ENCODE measurements around the gene SAMD4A.
"Not testable (repeated sequence)": the region's sequence is repeated elsewhere in the genome, so short reads cannot be mapped to it uniquely, and the experiment has no call there.

SAMD4A gene

GRCh38 chr14:54738009-54738408 lies 171.1 kb downstream of the SAMD4A start:
- no peaks in the 10 kb centered on the region for H3K36me3 ChIP-seq (ENCODE audit: control insufficient read depth, insufficient read depth, low read length)
- H3K9ac ChIP-seq (ENCODE audit: low read length) = no peak overlapping the region
- H3K4me1 ChIP-seq (ENCODE audit: control insufficient read depth, insufficient read depth, low read length) = no peaks in the 10 kb centered on the region
- no peaks in the 10 kb centered on the region for H3K27me3 ChIP-seq (ENCODE audit: control insufficient read depth, insufficient read depth, low read length)
- H3K4me3 ChIP-seq (ENCODE audit: low read length) = no peak overlapping the region
- no peaks in the 10 kb centered on the region for H3K9me3 ChIP-seq (ENCODE audit: control insufficient read depth, low read length)

DNA sequence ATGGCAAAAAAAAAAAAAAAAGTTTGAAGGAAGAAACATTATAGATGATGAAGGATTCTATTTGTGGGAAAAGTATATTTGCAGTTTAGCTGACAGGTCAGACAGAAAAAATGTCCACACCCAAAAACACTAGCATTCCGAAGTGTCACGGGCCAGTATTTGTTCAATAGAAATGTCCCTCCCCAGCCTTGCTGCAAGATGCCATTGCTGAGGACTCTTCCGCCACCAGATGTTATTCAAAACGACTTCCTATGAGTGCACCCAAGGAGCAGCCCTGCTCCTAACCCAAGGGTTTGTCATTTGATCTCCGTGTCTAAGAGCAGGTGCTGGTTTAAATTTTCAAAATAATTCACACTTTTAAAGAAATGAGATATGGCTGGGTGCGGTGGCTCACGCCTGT lies 172.6 kb downstream of the SAMD4A start:
- Histone ChIP-seq H3K36me3 (ENCODE audit: control insufficient read depth, insufficient read depth, low read length) (no peaks in the 10 kb centered on the region), H3K4me3 (ENCODE audit: low read length) (no peak overlapping the region), H3K4me1 (ENCODE audit: control insufficient read depth, insufficient read depth, low read length) (no peaks in the 10 kb centered on the region)

DNA sequence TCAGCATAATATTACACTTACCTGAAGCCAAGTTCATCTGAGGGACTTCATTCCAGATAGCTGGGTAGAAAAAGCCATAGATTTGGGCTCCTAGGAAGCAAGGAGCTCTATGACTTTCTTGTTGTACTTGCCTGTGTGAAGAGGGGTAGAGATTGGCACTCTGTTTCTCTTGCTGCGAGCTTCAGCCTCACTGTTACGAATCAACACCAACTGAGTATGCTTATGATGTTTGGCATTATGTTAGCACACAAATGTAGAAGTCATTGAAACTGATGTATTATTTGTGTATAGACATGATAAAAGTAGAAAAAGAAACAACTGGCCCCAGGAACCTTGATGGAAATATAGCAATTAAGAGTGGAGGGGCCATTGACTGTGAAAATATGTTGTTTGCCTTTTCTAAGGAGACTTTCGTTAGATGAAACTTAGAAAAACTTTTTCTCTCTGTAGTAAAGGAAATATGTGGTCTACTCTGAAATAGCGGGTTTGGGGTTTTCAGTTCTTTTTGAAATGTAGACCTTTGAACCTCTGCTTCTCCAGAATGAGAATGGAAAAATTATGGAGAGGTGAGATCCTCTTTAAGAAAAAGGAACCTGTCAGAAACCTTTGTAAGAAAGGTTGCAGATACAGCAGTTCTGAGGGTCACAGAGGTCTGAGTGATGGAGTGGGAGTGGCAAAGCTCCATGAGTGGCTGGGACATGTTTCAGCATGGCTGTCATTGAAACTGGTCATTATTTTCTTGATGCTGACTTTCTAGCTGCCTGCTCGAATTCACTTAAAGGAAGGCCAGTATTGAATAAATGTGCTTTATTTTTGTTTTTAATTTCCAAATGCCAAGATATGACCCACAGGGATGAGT lies 175.8 kb downstream of the SAMD4A start:
- H3K36me3 ChIP-seq (ENCODE audit: control insufficient read depth, insufficient read depth, low read length) = no peaks in the 10 kb centered on the region
- no peaks in the 10 kb centered on the region for H3K4me1 ChIP-seq (ENCODE audit: control insufficient read depth, insufficient read depth, low read length)
- no peaks in the 10 kb centered on the region for H3K27me3 ChIP-seq (ENCODE audit: control insufficient read depth, insufficient read depth, low read length)
- no peaks in the 10 kb centered on the region for H3K9me3 ChIP-seq (ENCODE audit: control insufficient read depth, low read length)
- no peak overlapping the region for H3K4me3 ChIP-seq (ENCODE audit: low read length)
- H3K9ac ChIP-seq (ENCODE audit: low read length) = no peak overlapping the region

More for the DNA sequence above, 172.6 kb downstream of the SAMD4A start:
- Histone ChIP-seq H3K27me3 (ENCODE audit: control insufficient read depth, insufficient read depth, low read length) (no peaks in the 10 kb centered on the region), H3K9ac (ENCODE audit: low read length) (no peak overlapping the region), H3K9me3 (ENCODE audit: control insufficient read depth, low read length) (no peaks in the 10 kb centered on the region)

DNA sequence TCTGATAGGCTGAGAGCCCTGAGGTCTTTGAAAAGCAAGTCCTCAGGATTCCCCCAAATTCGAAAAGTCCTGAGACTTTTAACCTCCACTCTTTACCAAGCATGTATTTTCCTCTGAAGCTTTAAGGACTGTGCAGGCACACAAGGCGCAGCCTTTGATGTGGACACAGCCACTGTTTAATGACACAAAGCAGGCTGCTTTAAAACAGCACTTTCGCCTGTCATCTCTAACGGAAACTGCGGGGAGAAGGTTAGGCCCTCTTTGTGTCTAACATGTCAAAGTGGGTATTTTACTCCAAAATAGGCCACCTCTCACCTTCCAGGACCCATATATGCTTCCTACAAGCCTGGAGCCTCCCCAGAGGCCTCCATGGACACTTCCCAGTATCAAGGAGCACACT lies 176.5 kb downstream of the SAMD4A start:
- no peak overlapping the region for H3K4me3 ChIP-seq (ENCODE audit: low read length)
- no peaks in the 10 kb centered on the region for H3K27me3 ChIP-seq (ENCODE audit: control insufficient read depth, insufficient read depth, low read length)
- no peak overlapping the region for H3K9ac ChIP-seq (ENCODE audit: low read length)
- no peaks in the 10 kb centered on the region for H3K9me3 ChIP-seq (ENCODE audit: control insufficient read depth, low read length)
- H3K36me3 ChIP-seq (ENCODE audit: control insufficient read depth, insufficient read depth, low read length) = no peaks in the 10 kb centered on the region
- H3K4me1 ChIP-seq (ENCODE audit: control insufficient read depth, insufficient read depth, low read length) = no peaks in the 10 kb centered on the region

- Histone ChIP-seq H3K27me3 (ENCODE audit: control insufficient read depth, insufficient read depth, low read length) (no peaks in the 10 kb centered on the region), H3K4me1 (ENCODE audit: control insufficient read depth, insufficient read depth, low read length) (no peaks in the 10 kb centered on the region), H3K9me3 (ENCODE audit: control insufficient read depth, low read length) (no peaks in the 10 kb centered on the region), H3K9ac (ENCODE audit: low read length) (no peak overlapping the region), H3K4me3 (ENCODE audit: low read length) (no peak overlapping the region), H3K36me3 (ENCODE audit: control insufficient read depth, insufficient read depth, low read length) (no peaks in the 10 kb centered on the region)
Observed at GRCh38 chr14:54746019-54746418, 179.1 kb downstream of the SAMD4A start.

- H3K36me3 ChIP-seq (ENCODE audit: control insufficient read depth, insufficient read depth, low read length) = no peaks in the 10 kb centered on the region
- H3K4me3 ChIP-seq (ENCODE audit: low read length) = no peak overlapping the region
- no peaks in the 10 kb centered on the region for H3K4me1 ChIP-seq (ENCODE audit: control insufficient read depth, insufficient read depth, low read length)
Observed at GRCh38 chr14:54747616-54748015, 180.7 kb downstream of the SAMD4A start.

DNA sequence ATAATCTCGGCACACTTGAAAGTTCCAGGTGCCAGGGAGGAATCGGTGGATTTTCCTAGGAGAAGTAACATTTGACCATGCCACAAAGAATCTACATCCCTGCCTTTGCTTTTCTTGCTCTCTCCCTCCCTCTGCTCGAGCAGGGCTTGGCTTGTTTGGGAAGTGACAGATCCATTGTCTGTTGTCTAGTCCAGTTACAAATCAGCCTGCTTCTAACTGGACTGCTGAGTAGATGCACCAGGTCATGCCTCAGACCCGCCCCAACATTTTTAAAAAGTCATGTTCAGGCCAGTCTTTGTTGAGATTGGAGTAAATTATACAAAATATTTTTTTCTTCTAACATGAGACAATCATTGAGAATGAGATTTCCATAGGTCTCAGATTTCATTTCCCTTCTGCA lies 182.3 kb downstream of the SAMD4A start:
- Histone ChIP-seq H3K9ac (ENCODE audit: low read length) (no peak overlapping the region), H3K4me3 (ENCODE audit: low read length) (no peak overlapping the region), H3K9me3 (ENCODE audit: control insufficient read depth, low read length) (no peaks in the 10 kb centered on the region), H3K4me1 (ENCODE audit: control insufficient read depth, insufficient read depth, low read length) (no peaks in the 10 kb centered on the region), H3K27me3 (ENCODE audit: control insufficient read depth, insufficient read depth, low read length) (no peaks in the 10 kb centered on the region), H3K36me3 (ENCODE audit: control insufficient read depth, insufficient read depth, low read length) (no peaks in the 10 kb centered on the region)

More at GRCh38 chr14:54747616-54748015, 180.7 kb downstream of the SAMD4A start:
- Histone ChIP-seq H3K9ac (ENCODE audit: low read length) (no peak overlapping the region), H3K27me3 (ENCODE audit: control insufficient read depth, insufficient read depth, low read length) (no peaks in the 10 kb centered on the region), H3K9me3 (ENCODE audit: control insufficient read depth, low read length) (no peaks in the 10 kb centered on the region)

DNA sequence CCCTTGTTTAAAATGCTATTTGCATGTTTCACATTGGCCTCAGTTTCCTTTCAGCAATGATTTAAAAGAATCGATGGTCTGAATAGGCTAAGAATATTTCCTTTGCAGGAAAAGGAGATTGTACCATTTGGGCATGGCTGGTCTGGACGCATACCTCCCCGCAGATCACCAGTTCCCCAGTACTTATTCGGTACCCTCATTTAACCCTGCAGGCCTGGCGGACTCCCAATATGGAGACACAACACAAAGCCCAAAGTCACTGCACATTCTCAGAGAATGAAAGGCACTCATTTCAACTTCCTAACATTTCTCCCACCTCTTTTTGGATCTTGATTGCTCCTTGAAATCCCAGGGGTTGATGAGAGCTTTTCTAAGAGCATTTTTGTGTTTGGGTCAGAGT lies 182.8 kb downstream of the SAMD4A start:
- H3K4me1 ChIP-seq (ENCODE audit: control insufficient read depth, insufficient read depth, low read length) = no peaks in the 10 kb centered on the region
- H3K9ac ChIP-seq (ENCODE audit: low read length) = no peak overlapping the region
- no peaks in the 10 kb centered on the region for H3K27me3 ChIP-seq (ENCODE audit: control insufficient read depth, insufficient read depth, low read length)
- H3K9me3 ChIP-seq (ENCODE audit: control insufficient read depth, low read length) = no peaks in the 10 kb centered on the region
- no peak overlapping the region for H3K4me3 ChIP-seq (ENCODE audit: low read length)
- no peaks in the 10 kb centered on the region for H3K36me3 ChIP-seq (ENCODE audit: control insufficient read depth, insufficient read depth, low read length)

GRCh38 chr14:54752611-54753010 lies 185.7 kb downstream of the SAMD4A start:
- not testable (repeated sequence) for H3K9ac ChIP-seq (ENCODE audit: low read length); H3K27me3 ChIP-seq (ENCODE audit: control insufficient read depth, insufficient read depth, low read length); H3K4me3 ChIP-seq (ENCODE audit: low read length); H3K36me3 ChIP-seq (ENCODE audit: control insufficient read depth, insufficient read depth, low read length); H3K4me1 ChIP-seq (ENCODE audit: control insufficient read depth, insufficient read depth, low read length); H3K9me3 ChIP-seq (ENCODE audit: control insufficient read depth, low read length)

GRCh38 chr14:54753396-54753795 lies 186.5 kb downstream of the SAMD4A start:
- H3K27me3 ChIP-seq (ENCODE audit: control insufficient read depth, insufficient read depth, low read length); H3K4me1 ChIP-seq (ENCODE audit: control insufficient read depth, insufficient read depth, low read length); H3K36me3 ChIP-seq (ENCODE audit: control insufficient read depth, insufficient read depth, low read length); H3K9me3 ChIP-seq (ENCODE audit: control insufficient read depth, low read length); H3K4me3 ChIP-seq (ENCODE audit: low read length); H3K9ac ChIP-seq (ENCODE audit: low read length): not testable (repeated sequence)

DNA sequence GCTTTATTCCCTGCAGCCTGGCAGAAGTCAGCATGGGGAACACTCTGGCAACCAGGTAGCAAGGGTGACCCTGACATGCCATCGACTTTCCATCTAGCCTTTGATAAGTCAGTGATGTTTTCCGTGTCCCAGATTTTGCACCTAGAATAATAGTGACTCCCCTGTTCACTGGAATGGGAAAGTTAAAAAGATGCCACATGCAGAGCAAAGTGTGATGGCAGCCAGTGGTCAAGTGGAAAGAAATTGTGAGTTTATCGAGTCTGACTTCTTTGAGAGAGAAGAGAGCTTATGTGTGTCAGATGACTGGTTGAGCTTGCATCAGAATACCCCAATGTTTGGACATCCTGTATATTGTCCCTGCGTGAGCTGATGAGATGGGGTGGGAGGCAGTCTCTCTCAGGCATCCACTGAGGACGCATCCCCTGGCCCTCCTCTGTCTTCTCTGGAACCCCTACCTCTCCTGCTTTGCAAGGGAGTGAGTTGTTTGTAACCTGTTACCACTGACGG lies 187.2 kb downstream of the SAMD4A start:
- no peak overlapping the region for H3K9ac ChIP-seq (ENCODE audit: low read length)
- H3K9me3 ChIP-seq (ENCODE audit: control insufficient read depth, low read length) = no peaks in the 10 kb centered on the region
- no peak overlapping the region for H3K4me3 ChIP-seq (ENCODE audit: low read length)
- H3K27me3 ChIP-seq (ENCODE audit: control insufficient read depth, insufficient read depth, low read length) = no peaks in the 10 kb centered on the region
- H3K36me3 ChIP-seq (ENCODE audit: control insufficient read depth, insufficient read depth, low read length) = no peaks in the 10 kb centered on the region
- H3K4me1 ChIP-seq (ENCODE audit: control insufficient read depth, insufficient read depth, low read length) = no peaks in the 10 kb centered on the region

DNA sequence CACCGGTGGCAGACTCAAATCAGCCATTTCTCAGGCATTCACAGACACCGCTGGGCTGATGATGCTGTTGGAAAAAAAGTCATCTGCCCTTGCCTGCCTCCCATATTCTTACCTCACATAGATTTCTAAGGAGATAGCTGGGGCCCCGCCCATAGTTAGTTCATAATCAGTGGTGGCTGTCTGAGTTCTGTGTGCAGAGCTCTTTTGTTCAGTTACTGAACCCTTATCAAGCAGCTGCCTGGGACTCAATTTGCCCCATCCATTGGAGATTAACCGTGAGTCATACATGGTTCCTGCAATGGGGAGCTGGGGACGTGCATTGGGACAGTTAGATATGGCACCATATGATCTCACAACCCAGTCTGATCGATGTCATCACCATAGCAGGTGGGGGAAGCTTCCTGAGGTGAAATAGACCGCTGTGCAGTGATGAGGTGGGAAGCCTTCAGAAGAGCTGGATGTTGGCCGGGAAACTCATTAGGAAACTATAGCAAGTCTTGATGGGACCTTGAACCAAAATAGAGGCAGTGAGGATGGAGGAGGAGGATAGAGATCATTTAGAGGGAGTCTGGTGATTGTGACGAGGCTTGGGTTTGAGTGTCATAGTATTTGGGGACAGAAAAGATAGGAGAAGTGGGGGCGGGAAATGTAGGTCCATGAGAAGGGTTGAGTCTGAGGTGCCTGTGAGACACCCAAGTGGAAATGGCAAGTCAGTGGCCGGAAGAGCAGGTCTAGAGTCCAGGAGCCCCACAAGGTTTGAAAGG lies 187.9 kb downstream of the SAMD4A start:
- no peak overlapping the region for H3K9ac ChIP-seq (ENCODE audit: low read length)
- no peaks in the 10 kb centered on the region for H3K36me3 ChIP-seq (ENCODE audit: control insufficient read depth, insufficient read depth, low read length)
- H3K4me1 ChIP-seq (ENCODE audit: control insufficient read depth, insufficient read depth, low read length) = no peaks in the 10 kb centered on the region
- H3K27me3 ChIP-seq (ENCODE audit: control insufficient read depth, insufficient read depth, low read length) = no peaks in the 10 kb centered on the region
- H3K9me3 ChIP-seq (ENCODE audit: control insufficient read depth, low read length) = no peaks in the 10 kb centered on the region
- no peak overlapping the region for H3K4me3 ChIP-seq (ENCODE audit: low read length)
